NCI-H2029 (cell line): Measurements from ENCODE around the gene SCUBE1.

Source experiments
- DNase-seq: peaks from one replicate; lab custom pipeline; 2025; lab: John Stamatoyannopoulos, UW

Gene SCUBE1

GRCh38 chr22:43326331-43327156 is 16.6 kb downstream of the SCUBE1 start:
- no peak for DNase-seq

- DNase-seq = no peak
Observed at GRCh38 chr22:43325176-43325575, 18.0 kb downstream of the SCUBE1 start.

- DNase-seq = no peak
Observed at GRCh38 chr22:43320943-43321900, 21.9 kb downstream of the SCUBE1 start.

GRCh38 chr22:43319661-43320486 is 23.3 kb downstream of the SCUBE1 start:
- DNase-seq = no peak

- no peak for DNase-seq
Observed at GRCh38 chr22:43317239-43317638, 25.9 kb downstream of the SCUBE1 start.

GRCh38 chr22:43315687-43316217 is 27.4 kb downstream of the SCUBE1 start:
- DNase-seq = peak; percentile 18

GRCh38 chr22:43314611-43315010 is 28.6 kb downstream of the SCUBE1 start:
- DNase-seq = no peak

- DNase-seq = no peak
Observed at GRCh38 chr22:43313890-43314474, 29.2 kb downstream of the SCUBE1 start.

GRCh38 chr22:43313244-43313889 is 29.8 kb downstream of the SCUBE1 start:
- DNase-seq = no peak

GRCh38 chr22:43312608-43313007 is 30.6 kb downstream of the SCUBE1 start:
- no peak for DNase-seq

GRCh38 chr22:43310798-43311197 is 32.4 kb downstream of the SCUBE1 start:
- no peak for DNase-seq

- DNase-seq = peak; percentile 22
Observed at GRCh38 chr22:43310311-43310710, 32.9 kb downstream of the SCUBE1 start.

- DNase-seq = peak; percentile 33
Observed at GRCh38 chr22:43308836-43309235, 34.3 kb downstream of the SCUBE1 start.

- DNase-seq = peak; percentile 33
Observed at GRCh38 chr22:43308060-43308830, 34.9 kb downstream of the SCUBE1 start.

GRCh38 chr22:43305806-43306205 is 37.4 kb downstream of the SCUBE1 start:
- peak; percentile 44 for DNase-seq

- no peak for DNase-seq
Observed at GRCh38 chr22:43304831-43305590, 38.2 kb downstream of the SCUBE1 start.

GRCh38 chr22:43303751-43304150 is 39.4 kb downstream of the SCUBE1 start:
- DNase-seq = no peak

GRCh38 chr22:43303166-43303565 is 40.0 kb downstream of the SCUBE1 start:
- DNase-seq = no peak

GRCh38 chr22:43302531-43303041 is 40.6 kb downstream of the SCUBE1 start:
- DNase-seq = no peak
